GM21526 (cell line): ENCODE measurements around the gene LRP6.
"Not testable (repeated sequence)": the region's sequence is repeated elsewhere in the genome, so short reads cannot be mapped to it uniquely, and the experiment has no call there.

Source experiments
- ATAC-seq: cut with Tn5 transposase; IDR thresholded peaks from one replicate; pipeline ENCODE4 v1.9.1; 2021; ENCODE audit warnings: moderate library complexity; ENCODE audit not compliant: unreplicated experiment, low FRiP score

The LRP6 gene

GRCh38 chr12:12185414-12185813 lies 81.4 kb downstream of the LRP6 start:
- no peak for ATAC-seq

GRCh38 chr12:12182703-12183365 lies 84.0 kb downstream of the LRP6 start:
- no peak for ATAC-seq

- ATAC-seq = no peak
Observed at GRCh38 chr12:12181511-12181910, 85.3 kb downstream of the LRP6 start.

GRCh38 chr12:12180575-12180974 lies 86.3 kb downstream of the LRP6 start:
- no peak for ATAC-seq

GRCh38 chr12:12180136-12180535 lies 86.7 kb downstream of the LRP6 start:
- no peak for ATAC-seq

GRCh38 chr12:12178559-12178958 lies 88.3 kb downstream of the LRP6 start:
- no peak for ATAC-seq

- no peak for ATAC-seq
Observed at GRCh38 chr12:12176402-12176801, 90.4 kb downstream of the LRP6 start.

- no peak for ATAC-seq
Observed at GRCh38 chr12:12171991-12172511, 94.8 kb downstream of the LRP6 start.

GRCh38 chr12:12167847-12168246 lies 99.0 kb downstream of the LRP6 start:
- ATAC-seq = no peak

- no peak for ATAC-seq
Observed at GRCh38 chr12:12166751-12167150, 100.1 kb downstream of the LRP6 start.

GRCh38 chr12:12159988-12160387 lies 106.9 kb downstream of the LRP6 start:
- ATAC-seq = no peak

GRCh38 chr12:12158858-12159257 lies 108.0 kb downstream of the LRP6 start:
- ATAC-seq = no peak

GRCh38 chr12:12157424-12157823 lies 109.4 kb downstream of the LRP6 start:
- ATAC-seq = no peak

GRCh38 chr12:12156828-12157227 lies 110.0 kb downstream of the LRP6 start:
- ATAC-seq = no peak

GRCh38 chr12:12156116-12156515 lies 110.7 kb downstream of the LRP6 start:
- no peak for ATAC-seq

GRCh38 chr12:12153596-12153995 lies 113.2 kb downstream of the LRP6 start:
- no peak for ATAC-seq

- no peak for ATAC-seq
Observed at GRCh38 chr12:12147111-12147510, 119.7 kb downstream of the LRP6 start.

GRCh38 chr12:12144531-12144930 lies 122.3 kb downstream of the LRP6 start:
- ATAC-seq = not testable (repeated sequence)

GRCh38 chr12:12141000-12141399 lies 125.8 kb downstream of the LRP6 start:
- ATAC-seq = no peak

- ATAC-seq = no peak
Observed at GRCh38 chr12:12138203-12139154, 128.4 kb downstream of the LRP6 start.

- ATAC-seq = no peak
Observed at GRCh38 chr12:12133785-12134184, 133.1 kb downstream of the LRP6 start.

- ATAC-seq = no peak
Observed at GRCh38 chr12:12133259-12133658, 133.6 kb downstream of the LRP6 start.
